BJ (cell line): Measurements from ENCODE around the gene HIF3A. TPM values are rescaled to one million over a fixed set of nuclear protein-coding genes. Genes with fewer than 3 reads are reported as not detected.

Experiments used
- CTCF ChIA-PET: fragments of 350-600 bp; formaldehyde crosslinking; extraction: SDS; loops from one replicate; lab custom pipeline; 2021; ENCODE audit warnings: antibody characterized with exemption, inconsistent platforms; lab: Yijun Ruan, JAX
- POLR2A ChIA-PET: fragments of 300-600 bp; sonication (Branson Sonifier 250); formaldehyde crosslinking; extraction: SDS; loops from one replicate; lab custom pipeline; 2021; ENCODE audit warnings: antibody characterized with exemption; lab: Charles Lee
- DNase-seq: peaks from one replicate; pipeline ENCODE4 v3.0.0-alpha.2; 2011; ENCODE audit warnings: low read depth
- H3K27me3 ChIP-seq: 2 replicates; pipeline ENCODE4 v1.6.0; 2011; ENCODE audit warnings: low read length; ENCODE audit not compliant: control insufficient read depth, insufficient read depth
- H3K36me3 ChIP-seq: 2 replicates; pipeline ENCODE4 v1.5.1; 2011; ENCODE audit warnings: low read length; ENCODE audit not compliant: control insufficient read depth, insufficient read depth
- H3K4me3 ChIP-seq: 2 replicates; pipeline ENCODE4 v1.5.1; 2011; ENCODE audit warnings: low read depth, mild to moderate bottlenecking, control low read depth, low read length
- CTCF ChIP-seq: IDR thresholded peaks from 2 replicates; pipeline ENCODE4 v1.5.1; 2011; ENCODE audit warnings: low read depth, mild to moderate bottlenecking, control low read depth, inconsistent platforms, low read length, moderate library complexity; ENCODE audit not compliant: insufficient read depth
- polyA plus RNA-seq: library from polyadenylated mRNA; depleted of rRNA; stranded (reverse); fragments of >200 nt; gene quantifications from 2 replicates; pipeline ENCODE4 v1.2.3, GENCODE V29; 2011

HIF3A gene
- polyA plus RNA-seq, 1 experiment = not detected

- DNase-seq = no peak
- Histone ChIP-seq H3K4me3 (no peak overlapping the region), H3K36me3 (no peaks in the 10 kb centered on the region), H3K27me3 (no peaks in the 10 kb centered on the region)
- ChIA-PET CTCF (interaction anchor here (1.2 to 8.3 kb wide), 9 partner anchors 8 to 265 kb away, joined by 4 to 76 read pairs (median 22); no protein-coding TSS in a partner anchor), POLR2A (no interaction called here)
- TF ChIP-seq CTCF = no peak
Observed at GRCh38 chr19:46279177-46279576, 17.7 kb upstream of the HIF3A start.

- TF ChIP-seq CTCF = no peak
- H3K36me3 ChIP-seq = no peaks in the 10 kb centered on the region
- POLR2A ChIA-PET = no interaction called here
- no peak overlapping the region for H3K4me3 ChIP-seq
- H3K27me3 ChIP-seq = no peaks in the 10 kb centered on the region
- CTCF ChIA-PET = interaction anchor here (0.8 to 8.3 kb wide), 7 partner anchors 12 to 254 kb away, joined by 3 to 76 read pairs (median 5); partner anchors contain the start of gene HIF3A
- no peak for DNase-seq
Observed at GRCh38 chr19:46283771-46284170, 13.1 kb upstream of the HIF3A start.

GRCh38 chr19:46284635-46285034 lies 12.2 kb upstream of the HIF3A start:
- POLR2A ChIA-PET = no interaction called here
- no peaks in the 10 kb centered on the region for H3K36me3 ChIP-seq
- no peak for TF ChIP-seq CTCF
- no peak for DNase-seq
- no peak overlapping the region for H3K4me3 ChIP-seq
- no peaks in the 10 kb centered on the region for H3K27me3 ChIP-seq
- CTCF ChIA-PET = interaction anchor here (0.8 to 8.3 kb wide), 6 partner anchors 12 to 254 kb away, joined by 3 to 76 read pairs (median 6); partner anchors contain the start of gene HIF3A

GRCh38 chr19:46287585-46287984 lies 9.3 kb upstream of the HIF3A start:
- no peak for TF ChIP-seq CTCF
- Histone ChIP-seq H3K27me3 (no peaks in the 10 kb centered on the region), H3K36me3 (no peaks in the 10 kb centered on the region), H3K4me3 (no peak overlapping the region)
- POLR2A ChIA-PET = interaction anchor here (0.6 kb wide), 1 partner anchor 179 kb away, joined by 11 read pairs; no protein-coding TSS in a partner anchor
- CTCF ChIA-PET = interaction anchor here (8.3 kb wide), 1 partner anchor 108 kb away, joined by 76 read pairs; no protein-coding TSS in a partner anchor
- DNase-seq = no peak

GRCh38 chr19:46288896-46289588 lies 7.8 kb upstream of the HIF3A start:
- H3K36me3 ChIP-seq = no peaks in the 10 kb centered on the region
- no peak overlapping the region for H3K4me3 ChIP-seq
- POLR2A ChIA-PET = no interaction called here
- DNase-seq = peak; percentile 52
- CTCF ChIA-PET = interaction anchor here (0.5 to 2.4 kb wide), 6 partner anchors 9 to 219 kb away, joined by 3 to 22 read pairs (median 4); no protein-coding TSS in a partner anchor
- H3K27me3 ChIP-seq = no peaks in the 10 kb centered on the region
- TF ChIP-seq CTCF = no peak
